Kidney (tissue), 14 donors: ENCODE measurements around the gene KCNH5. TPM values are rescaled to one million over a fixed set of nuclear protein-coding genes. Genes with fewer than 3 reads are reported as not detected.

Source experiments
- DNase-seq, 5 donors: peaks; one replicate each; pipeline ENCODE4 v3.0.0-alpha.2; 2013 to 2020
- FAIRE-seq: peaks from 2 replicates; lab custom pipeline; 2012; peaks lifted over from hg19 to GRCh38; lab: Jason Lieb, UNC
- H3K27ac ChIP-seq, 2 donors: one replicate each; pipeline ENCODE4 v1.7.0; 2013; ENCODE audit warnings: low read depth in 2 of 2, low read length in 2 of 2, inconsistent platforms in 1 of 2
- H3K27me3 ChIP-seq: one replicate; pipeline ENCODE4 v1.7.1; 2013; ENCODE audit warnings: low read length, inconsistent platforms; ENCODE audit not compliant: control insufficient read depth, insufficient read depth
- H3K36me3 ChIP-seq, 3 donors: one replicate each; pipeline versions ENCODE4 v1.7.0 to v1.7.1; 2013; ENCODE audit warnings: low read length in 3 of 3, control low read depth in 1 of 3, inconsistent platforms in 1 of 3; ENCODE audit not compliant: insufficient read depth in 3 of 3, control insufficient read depth in 2 of 3
- H3K4me1 ChIP-seq, 3 donors: one replicate each; pipeline versions ENCODE4 v1.7.0 to v1.7.1; 2013; ENCODE audit warnings: low read length in 3 of 3, inconsistent platforms in 1 of 3, low read depth in 1 of 3; ENCODE audit not compliant: control insufficient read depth in 2 of 3, insufficient read depth in 2 of 3
- H3K4me3 ChIP-seq, 3 donors: one replicate each; pipeline versions ENCODE4 v1.7.0 to v1.8.1; 2013; ENCODE audit warnings: low read length in 3 of 3, control low read depth in 1 of 3, inconsistent platforms in 1 of 3
- H3K9ac ChIP-seq, 3 donors: one replicate each; pipeline versions ENCODE4 v1.7.0 to v1.7.1; 2013; ENCODE audit warnings: low read length in 3 of 3, control low read depth in 1 of 3, inconsistent platforms in 1 of 3
- H3K9me3 ChIP-seq, 3 donors: one replicate each; pipeline versions ENCODE4 v1.7.0 to v1.7.1; 2013; ENCODE audit warnings: low read length in 3 of 3, control low read depth in 1 of 3, inconsistent platforms in 1 of 3; ENCODE audit not compliant: control insufficient read depth in 2 of 3, insufficient read depth in 1 of 3
- intact Hi-C: fragments of 100-400 bp; cut with DNase I; formaldehyde crosslinking; loops from one replicate; pipeline ENCODE4 v1.11.1; 2022
- polyA plus RNA-seq: library from polyadenylated mRNA; stranded (reverse); fragments of 350-450 nt; fragmentation: Illumina TruSeq; extraction: RNeasy Lipid Tissue Mini Kit (QIAGEN cat#74804); gene quantifications from one replicate; pipeline ENCODE4 v1.2.3, GENCODE V29; 2014; ENCODE audit warnings: low read depth, low replicate concordance; ENCODE audit not compliant: insufficient read depth
- total RNA-seq: library from RNA; stranded (reverse); fragmentation: NEBNext Ultra II Directional; extraction: Animal tissue kit (Norgen Biotek cat#: 25700); gene quantifications from one replicate; pipeline ENCODE4 v1.2.1, GENCODE V29; 2021
- TF ChIP-seq, protein P1 (sequence below): IDR thresholded peaks from 3 replicates; pipeline ENCODE4 v1.5.1; 2012; ENCODE audit warnings: mild to moderate bottlenecking, moderate library complexity, borderline replicate concordance; ENCODE audit not compliant: insufficient read depth; ENCODE audit errors: extremely low read depth
- donor health status: control.
- donor health status: control.
- donor health status: control.
- donor health status: control.
- donor health status: control.
- donor health status: DM: yes; HTN: yes; CAD: no.
- donor health status: Normal renal cell carcinoma (clear cell type).

KCNH5 gene
- total and polyA plus RNA-seq, 2 donors from 2014 or later = not detected

DNA sequence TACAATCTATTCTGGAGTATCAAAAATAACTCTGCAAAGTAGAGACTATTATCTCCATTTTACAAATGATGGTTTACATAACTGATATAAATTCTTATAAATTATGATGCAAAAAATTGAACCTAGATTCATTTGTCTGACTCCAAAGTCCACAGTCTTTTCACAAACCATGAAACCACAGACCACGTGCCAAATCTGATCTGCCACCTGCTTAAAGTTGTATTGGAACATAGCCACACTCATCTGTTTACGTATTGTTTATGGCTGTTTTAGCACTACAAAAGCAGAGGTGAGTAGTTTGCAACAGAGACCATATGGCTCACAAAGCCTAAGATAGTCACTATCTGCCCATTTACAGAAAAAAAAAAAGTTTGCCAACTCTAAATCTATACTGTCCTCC is 105.3 kb downstream of the KCNH5 start:
- Histone ChIP-seq H3K27me3 (no peaks in the 10 kb centered on the region), H3K27ac (no peak overlapping the region), H3K36me3 (no peaks in the 10 kb centered on the region), H3K9me3 (no peaks in the 10 kb centered on the region), H3K4me3 (no peak overlapping the region), H3K4me1 (no peaks in the 10 kb centered on the region), H3K9ac (no peak overlapping the region)
- intact Hi-C loops = no loop called here
- TF ChIP-seq, protein P1, sequence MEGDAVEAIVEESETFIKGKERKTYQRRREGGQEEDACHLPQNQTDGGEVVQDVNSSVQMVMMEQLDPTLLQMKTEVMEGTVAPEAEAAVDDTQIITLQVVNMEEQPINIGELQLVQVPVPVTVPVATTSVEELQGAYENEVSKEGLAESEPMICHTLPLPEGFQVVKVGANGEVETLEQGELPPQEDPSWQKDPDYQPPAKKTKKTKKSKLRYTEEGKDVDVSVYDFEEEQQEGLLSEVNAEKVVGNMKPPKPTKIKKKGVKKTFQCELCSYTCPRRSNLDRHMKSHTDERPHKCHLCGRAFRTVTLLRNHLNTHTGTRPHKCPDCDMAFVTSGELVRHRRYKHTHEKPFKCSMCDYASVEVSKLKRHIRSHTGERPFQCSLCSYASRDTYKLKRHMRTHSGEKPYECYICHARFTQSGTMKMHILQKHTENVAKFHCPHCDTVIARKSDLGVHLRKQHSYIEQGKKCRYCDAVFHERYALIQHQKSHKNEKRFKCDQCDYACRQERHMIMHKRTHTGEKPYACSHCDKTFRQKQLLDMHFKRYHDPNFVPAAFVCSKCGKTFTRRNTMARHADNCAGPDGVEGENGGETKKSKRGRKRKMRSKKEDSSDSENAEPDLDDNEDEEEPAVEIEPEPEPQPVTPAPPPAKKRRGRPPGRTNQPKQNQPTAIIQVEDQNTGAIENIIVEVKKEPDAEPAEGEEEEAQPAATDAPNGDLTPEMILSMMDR = no peak
- no peak for FAIRE-seq
- DNase-seq = no peak

DNA sequence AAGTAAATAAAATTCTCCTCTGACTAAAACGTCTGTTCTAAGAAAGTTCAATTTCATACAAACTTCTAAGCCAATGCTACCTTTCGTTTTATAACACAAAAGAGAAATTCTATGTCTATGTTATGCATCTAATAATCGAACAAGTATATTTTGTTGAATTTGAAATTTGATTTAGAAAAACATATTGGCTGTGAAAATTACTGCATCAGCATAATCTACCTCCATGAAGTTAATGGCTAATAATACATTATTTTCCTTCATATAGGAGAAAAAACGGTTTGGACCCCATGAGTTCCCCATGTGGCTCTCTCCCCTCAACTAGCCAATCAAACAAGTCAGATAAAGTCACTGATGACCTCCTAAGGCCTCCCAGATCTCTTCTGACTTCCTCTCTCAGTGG is 106.5 kb downstream of the KCNH5 start:
- intact Hi-C loops = no loop called here
- Histone ChIP-seq H3K4me1 (no peaks in the 10 kb centered on the region), H3K9me3 (no peaks in the 10 kb centered on the region), H3K36me3 (no peaks in the 10 kb centered on the region), H3K4me3 (no peak overlapping the region), H3K9ac (no peak overlapping the region), H3K27me3 (no peaks in the 10 kb centered on the region), H3K27ac (no peak overlapping the region)
- no peak for DNase-seq
- no peak for FAIRE-seq
- TF ChIP-seq, protein P1 = no peak

DNA sequence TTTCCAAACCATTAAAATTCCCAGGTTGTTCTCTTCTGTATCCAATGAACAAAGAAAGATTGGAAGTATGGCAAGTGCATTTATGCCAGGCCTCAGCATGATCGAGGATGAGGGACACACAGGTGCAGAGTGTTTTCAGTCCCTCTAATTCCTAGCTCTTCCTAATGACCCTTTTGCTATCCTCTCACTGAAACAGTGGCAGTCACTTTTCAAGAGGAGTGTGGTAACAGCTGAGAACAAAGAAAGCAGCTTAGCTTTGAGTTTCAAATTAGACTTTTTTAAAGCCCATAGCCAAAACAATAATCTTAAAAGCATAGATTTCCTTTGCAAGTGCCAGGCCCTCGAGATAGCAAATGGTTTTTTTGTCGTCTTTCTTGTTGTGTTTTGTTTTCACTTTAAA is 110.8 kb downstream of the KCNH5 start:
- no peak for DNase-seq
- no peak for FAIRE-seq

More for the DNA sequence above, 110.8 kb downstream of the KCNH5 start:
- TF ChIP-seq, protein P1 = no peak
- Histone ChIP-seq H3K36me3 (no peaks in the 10 kb centered on the region), H3K4me3 (no peak overlapping the region), H3K4me1 (no peaks in the 10 kb centered on the region), H3K9ac (no peak overlapping the region), H3K9me3 (no peaks in the 10 kb centered on the region), H3K27me3 (no peaks in the 10 kb centered on the region), H3K27ac (no peak overlapping the region)
- intact Hi-C loops = no loop called here
